ENCODE data around the gene TMPRSS2.

TMPRSS2 gene

DNA sequence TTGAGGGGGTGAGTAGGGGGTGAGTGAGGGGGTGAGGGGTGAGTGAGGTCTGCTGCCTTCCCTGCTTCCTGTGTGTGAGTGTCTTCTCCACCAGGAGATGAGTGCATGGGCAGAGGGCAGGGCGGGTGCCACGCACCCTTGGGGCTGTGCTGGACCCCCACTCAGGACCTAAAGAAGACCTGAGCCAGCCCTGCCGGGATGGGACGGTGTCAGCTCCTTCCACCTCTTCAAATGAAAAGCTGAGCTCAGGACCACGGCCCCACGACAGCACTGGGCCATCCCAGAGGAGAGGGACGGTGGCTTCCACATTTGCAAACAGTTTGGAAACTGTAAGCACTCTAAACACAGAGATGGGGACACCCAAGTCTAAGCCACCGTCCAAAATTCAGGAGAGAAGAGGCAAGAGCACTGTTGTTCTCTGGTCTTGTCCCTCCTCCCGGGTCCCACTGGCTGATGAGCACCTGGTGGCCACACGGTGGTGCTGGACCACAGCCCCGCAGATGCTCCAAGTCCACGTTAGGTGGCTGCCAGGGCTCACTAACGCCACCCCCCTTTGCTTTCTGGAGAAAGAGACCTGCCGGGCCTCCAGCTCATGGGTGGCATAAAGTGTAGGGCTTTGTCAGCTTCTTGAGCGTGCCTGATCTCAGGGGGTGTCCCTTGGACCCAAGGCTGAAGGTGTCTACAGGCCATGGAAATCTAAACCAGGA, 32.1 kb downstream of the TMPRSS2 start:
- H3K4me3 ChIP-seq (replicated peaks; ENCODE audit: low read depth, low read length): no peak overlapping the region
- TF ChIP-seq, protein P1, sequence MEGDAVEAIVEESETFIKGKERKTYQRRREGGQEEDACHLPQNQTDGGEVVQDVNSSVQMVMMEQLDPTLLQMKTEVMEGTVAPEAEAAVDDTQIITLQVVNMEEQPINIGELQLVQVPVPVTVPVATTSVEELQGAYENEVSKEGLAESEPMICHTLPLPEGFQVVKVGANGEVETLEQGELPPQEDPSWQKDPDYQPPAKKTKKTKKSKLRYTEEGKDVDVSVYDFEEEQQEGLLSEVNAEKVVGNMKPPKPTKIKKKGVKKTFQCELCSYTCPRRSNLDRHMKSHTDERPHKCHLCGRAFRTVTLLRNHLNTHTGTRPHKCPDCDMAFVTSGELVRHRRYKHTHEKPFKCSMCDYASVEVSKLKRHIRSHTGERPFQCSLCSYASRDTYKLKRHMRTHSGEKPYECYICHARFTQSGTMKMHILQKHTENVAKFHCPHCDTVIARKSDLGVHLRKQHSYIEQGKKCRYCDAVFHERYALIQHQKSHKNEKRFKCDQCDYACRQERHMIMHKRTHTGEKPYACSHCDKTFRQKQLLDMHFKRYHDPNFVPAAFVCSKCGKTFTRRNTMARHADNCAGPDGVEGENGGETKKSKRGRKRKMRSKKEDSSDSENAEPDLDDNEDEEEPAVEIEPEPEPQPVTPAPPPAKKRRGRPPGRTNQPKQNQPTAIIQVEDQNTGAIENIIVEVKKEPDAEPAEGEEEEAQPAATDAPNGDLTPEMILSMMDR (IDR thresholded peaks at IDR 0.05; ENCODE audit: insufficient read depth, low read length, poor library complexity, severe bottlenecking): no peak
- DNase-seq (ENCODE audit: extremely low read depth, insufficient read length): no peak
- H3K27me3 ChIP-seq (replicated peaks; ENCODE audit: control insufficient read depth, insufficient read depth, low read length): no peaks in the 10 kb centered on the region
- H3K36me3 ChIP-seq (ENCODE audit: control insufficient read depth, insufficient read depth, low read length): no peaks in the 10 kb centered on the region

DNA sequence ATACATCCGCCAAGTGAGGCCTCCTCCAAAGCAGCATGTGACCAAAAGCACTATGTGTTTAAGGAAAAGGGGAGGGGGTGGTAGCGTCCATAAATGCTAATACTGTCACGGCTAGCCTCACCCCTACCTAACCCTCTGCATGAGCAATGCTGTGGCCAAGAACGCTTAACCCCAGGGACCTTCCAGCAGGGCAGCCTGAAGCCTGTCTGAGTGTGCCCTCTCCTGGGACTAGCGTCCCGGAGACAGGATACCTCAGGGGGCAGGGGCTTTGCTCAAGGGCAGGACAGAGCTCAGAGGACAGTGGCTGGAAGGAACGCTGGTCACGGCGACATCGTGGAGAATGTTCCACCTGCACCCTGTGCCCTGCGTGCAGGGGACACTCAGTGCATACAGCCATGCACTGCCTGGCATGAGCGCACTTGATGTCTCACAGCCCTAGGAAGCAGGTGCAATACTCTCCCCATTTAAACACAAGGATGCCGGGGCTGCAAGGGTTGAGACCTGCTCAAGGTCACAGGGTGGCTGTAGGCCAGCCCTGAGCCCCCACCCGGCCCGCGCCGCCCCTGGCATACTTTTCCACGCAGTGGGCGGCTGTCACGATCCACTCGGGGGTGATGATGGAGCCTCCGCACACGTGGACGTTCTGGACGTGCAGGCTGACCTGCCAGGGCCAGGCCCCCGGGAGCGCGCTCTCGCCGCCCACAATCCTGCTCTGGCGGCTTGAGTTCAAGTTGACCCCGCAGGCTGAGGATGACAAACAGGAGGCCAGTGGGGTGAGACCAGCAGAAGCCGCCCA, 35.0 kb downstream of the TMPRSS2 start:
- H3K36me3 ChIP-seq (ENCODE audit: control insufficient read depth, insufficient read depth, low read length): no peaks in the 10 kb centered on the region
- H3K4me3 ChIP-seq (replicated peaks; ENCODE audit: low read depth, low read length): no peak overlapping the region
- TF ChIP-seq, protein P1 (IDR thresholded peaks at IDR 0.05; ENCODE audit: insufficient read depth, low read length, poor library complexity, severe bottlenecking): no peak
- no peak for DNase-seq (ENCODE audit: extremely low read depth, insufficient read length)
- H3K27me3 ChIP-seq (replicated peaks; ENCODE audit: control insufficient read depth, insufficient read depth, low read length): no peaks in the 10 kb centered on the region

DNA sequence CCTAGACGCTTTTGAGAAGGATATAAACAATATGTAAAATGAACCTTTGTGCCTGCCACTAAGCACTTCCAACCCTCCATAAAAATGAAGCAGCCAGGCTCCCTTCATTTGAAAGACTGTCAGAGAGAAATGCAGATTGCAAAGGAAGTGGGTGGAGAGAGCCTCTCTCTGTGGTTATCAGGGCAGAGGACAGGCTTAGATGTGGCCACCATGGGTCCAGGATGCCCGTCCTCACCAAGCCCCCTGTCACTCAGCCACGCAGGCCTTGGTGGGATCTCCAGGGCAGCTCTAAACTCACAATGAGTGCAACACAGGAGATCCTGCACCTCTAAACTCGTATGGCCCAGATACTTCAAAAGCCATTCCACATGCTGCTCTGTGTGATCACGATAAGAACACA, 37.9 kb downstream of the TMPRSS2 start:
- DNase-seq (ENCODE audit: extremely low read depth, insufficient read length): no peak
- Histone ChIP-seq H3K36me3 (ENCODE audit: control insufficient read depth, insufficient read depth, low read length) (no peaks in the 10 kb centered on the region), H3K4me3 (replicated peaks; ENCODE audit: low read depth, low read length) (no peak overlapping the region), H3K27me3 (replicated peaks; ENCODE audit: control insufficient read depth, insufficient read depth, low read length) (no peaks in the 10 kb centered on the region)
- TF ChIP-seq, protein P1 (IDR thresholded peaks at IDR 0.05; ENCODE audit: insufficient read depth, low read length, poor library complexity, severe bottlenecking): no peak

DNA sequence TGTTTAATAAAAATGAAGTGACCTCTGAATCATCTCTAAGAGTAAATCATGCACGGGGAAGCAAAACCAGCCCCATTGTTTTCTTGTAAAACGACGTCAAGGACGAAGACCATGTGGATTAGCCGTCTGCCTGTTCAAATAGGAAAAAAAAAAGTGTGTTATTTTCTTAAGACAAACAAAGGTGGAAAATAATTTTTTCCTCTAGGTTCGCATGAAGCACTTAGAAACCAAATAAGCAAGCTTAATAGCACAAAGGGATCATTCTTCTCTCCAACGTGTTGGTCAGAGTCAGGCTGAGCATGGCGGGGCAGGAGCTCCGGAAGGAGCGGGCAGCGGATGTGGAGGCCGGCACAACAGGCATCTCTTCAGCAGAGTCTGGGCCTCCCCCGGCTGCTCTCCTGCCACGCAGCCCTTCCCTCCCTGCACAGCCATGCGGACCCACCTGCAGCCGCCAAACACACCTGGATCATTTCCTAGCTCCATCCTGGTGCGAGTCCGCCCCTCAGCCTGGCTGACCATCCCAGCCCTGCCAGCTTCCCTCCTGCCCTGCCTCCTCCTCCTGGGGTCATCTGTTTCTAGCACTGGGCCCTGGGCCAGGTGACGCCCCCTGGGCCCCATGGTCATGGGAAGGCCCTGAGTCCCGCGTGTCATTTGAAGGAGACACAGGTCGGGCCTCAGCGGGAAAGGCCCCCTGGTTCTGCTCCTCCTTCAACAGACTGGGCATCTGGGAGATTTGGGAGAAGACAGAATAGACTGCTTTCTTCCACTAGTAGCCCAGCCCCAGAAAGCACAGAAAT, 41.7 kb downstream of the TMPRSS2 start:
- H3K36me3 ChIP-seq (ENCODE audit: control insufficient read depth, insufficient read depth, low read length): no peaks in the 10 kb centered on the region
- no peak for DNase-seq (ENCODE audit: extremely low read depth, insufficient read length)
- TF ChIP-seq, protein P1 (IDR thresholded peaks at IDR 0.05; ENCODE audit: insufficient read depth, low read length, poor library complexity, severe bottlenecking): no peak
- no peak overlapping the region for H3K4me3 ChIP-seq (replicated peaks; ENCODE audit: low read depth, low read length)
- no peaks in the 10 kb centered on the region for H3K27me3 ChIP-seq (replicated peaks; ENCODE audit: control insufficient read depth, insufficient read depth, low read length)

DNA sequence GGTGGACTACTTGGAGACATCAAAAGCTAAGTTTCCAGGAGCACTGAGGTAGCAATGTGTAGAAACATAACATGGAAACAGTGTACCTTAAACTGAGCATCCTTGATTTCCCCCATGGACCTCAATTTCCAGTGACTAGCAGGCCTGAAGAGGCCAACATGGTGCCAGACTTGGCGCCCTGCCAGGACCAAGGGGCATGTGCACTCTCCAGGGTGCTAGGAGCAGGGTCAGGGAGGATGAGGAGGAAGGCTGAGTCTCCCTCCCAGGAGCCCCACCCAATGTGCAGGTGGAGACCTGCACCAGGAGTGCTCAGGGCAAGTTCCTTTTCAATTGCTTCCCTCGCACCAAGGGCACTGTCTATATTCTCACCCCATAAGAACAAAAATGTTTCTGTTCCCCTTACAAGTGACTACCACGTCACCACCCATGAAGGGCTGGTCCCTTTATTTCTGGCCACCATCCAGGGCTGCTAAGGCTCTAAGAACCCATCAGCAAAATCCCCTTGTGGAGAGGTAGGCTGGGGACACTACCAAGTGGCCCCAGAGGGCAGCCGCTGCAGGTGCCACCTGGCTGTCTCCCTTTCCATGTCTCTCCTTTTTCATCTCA, 42.7 kb downstream of the TMPRSS2 start:
- Histone ChIP-seq H3K36me3 (ENCODE audit: control insufficient read depth, insufficient read depth, low read length) (no peaks in the 10 kb centered on the region), H3K27me3 (replicated peaks; ENCODE audit: control insufficient read depth, insufficient read depth, low read length) (no peaks in the 10 kb centered on the region), H3K4me3 (replicated peaks; ENCODE audit: low read depth, low read length) (no peak overlapping the region)
- TF ChIP-seq, protein P1 (IDR thresholded peaks at IDR 0.05; ENCODE audit: insufficient read depth, low read length, poor library complexity, severe bottlenecking): no peak
- no peak for DNase-seq (ENCODE audit: extremely low read depth, insufficient read length)

All from GM06990 (cell line).